DOHH2 (cell line): Measurements from ENCODE around the gene ICE2.

Experiments used
- H3F3A ChIP-seq: fragments of 200-600 bp; sonication (generic), shearing (Covaris generic); 2 replicates; pipeline ENCODE4 v1.6.0; 2016; ENCODE audit warnings: antibody characterized with exemption, mild to moderate bottlenecking; ENCODE audit not compliant: control insufficient read depth, insufficient read depth
- H3K27ac ChIP-seq: fragments of 200-600 bp; sonication (generic); 2 replicates; pipeline ENCODE4 v1.5.1; 2014; ENCODE audit warnings: low read depth, mild to moderate bottlenecking, low read length, moderate library complexity
- H3K27me3 ChIP-seq: fragments of 200-600 bp; sonication (generic); 2 replicates; pipeline ENCODE4 v1.6.1; 2014; ENCODE audit warnings: mild to moderate bottlenecking, low read length, mixed read lengths; ENCODE audit not compliant: control insufficient read depth
- H3K36me3 ChIP-seq: fragments of 200-600 bp; sonication (generic); 2 replicates; pipeline ENCODE4 v1.6.1; 2014; ENCODE audit warnings: mild to moderate bottlenecking, low read length, moderate library complexity, mixed read lengths; ENCODE audit not compliant: control insufficient read depth
- H3K4me1 ChIP-seq: fragments of 200-600 bp; sonication (generic); 2 replicates; pipeline ENCODE4 v1.6.1; 2014; ENCODE audit warnings: mild to moderate bottlenecking, low read length, mixed read lengths; ENCODE audit not compliant: control insufficient read depth
- H3K4me2 ChIP-seq: fragments of 200-600 bp; sonication (generic); 2 replicates; pipeline ENCODE4 v1.6.0; 2014; ENCODE audit warnings: mild to moderate bottlenecking, low read length, moderate library complexity
- H3K4me3 ChIP-seq: fragments of 200-600 bp; sonication (generic); 2 replicates; pipeline ENCODE4 v1.5.1; 2014; ENCODE audit warnings: mild to moderate bottlenecking, low read length, mixed read lengths
- H3K79me2 ChIP-seq: fragments of 200-600 bp; sonication (generic); 2 replicates; pipeline ENCODE4 v1.6.1; 2014; ENCODE audit warnings: mild to moderate bottlenecking, low read length, mixed read lengths; ENCODE audit not compliant: control insufficient read depth
- H3K9me2 ChIP-seq: fragments of 200-600 bp; sonication (generic); replicated peaks from 2 replicates; pipeline ENCODE4 v1.6.1; 2014; ENCODE audit warnings: mild to moderate bottlenecking, low read length, mixed read lengths; ENCODE audit not compliant: control insufficient read depth
- H3K9me3 ChIP-seq: fragments of 200-600 bp; sonication (generic); 2 replicates; pipeline ENCODE4 v1.6.1; 2014; ENCODE audit warnings: antibody characterized with exemption, low read length, mixed read lengths; ENCODE audit not compliant: control insufficient read depth, insufficient read depth
- H4K20me1 ChIP-seq: fragments of 200-600 bp; sonication (generic); 2 replicates; pipeline ENCODE4 v1.6.0; 2014; ENCODE audit warnings: low read depth, mild to moderate bottlenecking, antibody characterized with exemption, low read length, moderate library complexity; ENCODE audit not compliant: control insufficient read depth, insufficient read depth
- EZH2phosphoT487 ChIP-seq: fragments of 200-600 bp; sonication (generic); IDR thresholded peaks from 2 replicates; pipeline ENCODE4 v1.6.1; 2017; ENCODE audit warnings: borderline replicate concordance, mild to moderate bottlenecking, antibody characterized with exemption, low read length, moderate library complexity, mixed read lengths
- TF ChIP-seq, protein P1 (sequence below): fragments of 200-600 bp; sonication (generic); IDR thresholded peaks from one replicate; pipeline ENCODE4 v1.5.1; 2014; ENCODE audit warnings: antibody characterized with exemption, mild to moderate bottlenecking, low read depth, low read length; ENCODE audit not compliant: poor library complexity, severe bottlenecking

ICE2 gene

DNA sequence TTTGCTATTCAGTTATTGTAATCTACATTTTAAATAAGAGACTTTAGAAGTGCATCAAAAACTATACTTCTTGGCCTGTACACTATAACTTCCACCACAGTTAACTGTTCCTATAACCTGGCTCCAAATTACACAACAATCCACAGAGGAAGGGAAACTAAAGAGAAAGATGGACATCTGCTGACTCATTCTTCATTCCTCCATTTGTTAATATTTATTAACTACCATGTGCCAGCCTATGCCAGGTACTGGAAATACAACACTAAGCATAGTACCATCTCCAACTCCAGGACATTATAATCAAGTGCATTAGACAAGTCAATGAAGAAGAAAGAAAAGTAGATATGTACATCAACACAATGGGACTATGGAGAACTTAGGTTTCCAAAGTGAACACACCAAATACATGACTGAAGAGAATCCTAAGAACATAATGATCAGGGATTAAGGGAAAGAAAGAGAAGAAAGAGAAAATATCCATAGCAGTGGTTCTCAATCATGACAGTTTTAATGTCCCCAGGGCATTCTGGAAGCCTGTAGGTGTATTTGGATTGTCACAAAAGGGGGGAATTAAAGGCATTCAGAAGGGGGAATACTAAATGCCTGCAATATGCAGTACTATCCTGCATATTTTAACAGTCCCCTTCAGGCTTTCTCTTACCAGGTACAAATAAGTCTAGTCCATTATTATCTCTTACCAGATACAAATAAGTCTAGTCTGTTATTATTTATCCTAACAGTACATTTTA lies 8.9 kb downstream of the ICE2 start:
- peaks cover 75% of the 10 kb centered on the region for H3K36me3 ChIP-seq
- no peaks in the 10 kb centered on the region for H3K9me3 ChIP-seq
- H3K4me3 ChIP-seq, result no peak overlapping the region
- H3K9me2 ChIP-seq, result no peaks in the 10 kb centered on the region
- H3K27ac ChIP-seq, result no peak overlapping the region
- no peaks in the 10 kb centered on the region for H3F3A ChIP-seq
- H3K4me1 ChIP-seq, result no peaks in the 10 kb centered on the region
- H4K20me1 ChIP-seq, result no peaks in the 10 kb centered on the region
- no peak overlapping the region for H3K4me2 ChIP-seq
- no peaks in the 10 kb centered on the region for H3K27me3 ChIP-seq
- no peak for TF ChIP-seq EZH2phosphoT487
- TF ChIP-seq, protein P1, sequence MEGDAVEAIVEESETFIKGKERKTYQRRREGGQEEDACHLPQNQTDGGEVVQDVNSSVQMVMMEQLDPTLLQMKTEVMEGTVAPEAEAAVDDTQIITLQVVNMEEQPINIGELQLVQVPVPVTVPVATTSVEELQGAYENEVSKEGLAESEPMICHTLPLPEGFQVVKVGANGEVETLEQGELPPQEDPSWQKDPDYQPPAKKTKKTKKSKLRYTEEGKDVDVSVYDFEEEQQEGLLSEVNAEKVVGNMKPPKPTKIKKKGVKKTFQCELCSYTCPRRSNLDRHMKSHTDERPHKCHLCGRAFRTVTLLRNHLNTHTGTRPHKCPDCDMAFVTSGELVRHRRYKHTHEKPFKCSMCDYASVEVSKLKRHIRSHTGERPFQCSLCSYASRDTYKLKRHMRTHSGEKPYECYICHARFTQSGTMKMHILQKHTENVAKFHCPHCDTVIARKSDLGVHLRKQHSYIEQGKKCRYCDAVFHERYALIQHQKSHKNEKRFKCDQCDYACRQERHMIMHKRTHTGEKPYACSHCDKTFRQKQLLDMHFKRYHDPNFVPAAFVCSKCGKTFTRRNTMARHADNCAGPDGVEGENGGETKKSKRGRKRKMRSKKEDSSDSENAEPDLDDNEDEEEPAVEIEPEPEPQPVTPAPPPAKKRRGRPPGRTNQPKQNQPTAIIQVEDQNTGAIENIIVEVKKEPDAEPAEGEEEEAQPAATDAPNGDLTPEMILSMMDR, result no peak
- H3K79me2 ChIP-seq, result peaks cover 41% of the 10 kb centered on the region

DNA sequence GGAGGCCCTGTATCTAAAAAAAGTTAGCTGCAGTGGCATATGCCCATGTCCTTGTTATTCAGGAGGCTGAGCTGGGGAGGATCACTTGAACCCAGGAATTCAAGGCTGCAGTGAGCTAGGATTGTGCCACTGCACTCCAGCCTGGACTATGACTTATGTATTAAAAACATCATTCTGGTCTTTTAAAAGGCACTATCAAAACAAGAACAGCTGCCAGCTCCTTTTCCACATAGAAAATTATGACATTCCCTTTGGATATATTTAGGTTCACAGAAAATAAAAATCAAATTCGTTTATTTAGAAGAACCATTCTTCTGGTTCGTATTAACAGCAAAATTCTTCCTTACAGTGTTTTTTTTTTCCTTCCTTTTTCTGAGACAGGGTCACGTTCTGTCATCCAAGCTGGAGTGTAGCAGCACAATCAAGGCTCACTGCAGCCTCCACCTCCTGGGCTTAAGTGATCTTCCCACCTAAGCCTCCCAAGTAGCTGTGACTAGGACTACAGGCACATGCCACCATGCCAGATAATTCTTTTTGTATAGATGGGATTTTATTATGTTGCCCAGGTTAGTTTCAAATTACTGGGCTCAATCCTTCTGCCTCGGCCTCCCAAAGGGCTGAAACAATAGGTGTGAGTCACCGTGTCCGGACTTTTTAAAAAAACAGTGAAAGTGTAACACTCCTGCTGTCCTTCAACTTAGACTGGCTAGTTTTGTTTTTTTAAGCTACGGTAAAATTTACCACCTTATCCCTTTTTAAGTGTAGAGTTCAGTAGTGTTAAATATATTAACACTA lies 13.9 kb downstream of the ICE2 start:
- TF ChIP-seq, protein P1, result no peak
- no peak for TF ChIP-seq EZH2phosphoT487
- Histone ChIP-seq H3K79me2 (peaks cover 8% of the 10 kb centered on the region), H3K9me3 (no peaks in the 10 kb centered on the region), H3K4me2 (no peak overlapping the region), H3K27ac (no peak overlapping the region), H3K4me1 (no peaks in the 10 kb centered on the region), H3K27me3 (no peaks in the 10 kb centered on the region), H3K36me3 (peaks cover 72% of the 10 kb centered on the region), H4K20me1 (no peaks in the 10 kb centered on the region), H3F3A (no peaks in the 10 kb centered on the region), H3K4me3 (no peak overlapping the region), H3K9me2 (no peaks in the 10 kb centered on the region)

DNA sequence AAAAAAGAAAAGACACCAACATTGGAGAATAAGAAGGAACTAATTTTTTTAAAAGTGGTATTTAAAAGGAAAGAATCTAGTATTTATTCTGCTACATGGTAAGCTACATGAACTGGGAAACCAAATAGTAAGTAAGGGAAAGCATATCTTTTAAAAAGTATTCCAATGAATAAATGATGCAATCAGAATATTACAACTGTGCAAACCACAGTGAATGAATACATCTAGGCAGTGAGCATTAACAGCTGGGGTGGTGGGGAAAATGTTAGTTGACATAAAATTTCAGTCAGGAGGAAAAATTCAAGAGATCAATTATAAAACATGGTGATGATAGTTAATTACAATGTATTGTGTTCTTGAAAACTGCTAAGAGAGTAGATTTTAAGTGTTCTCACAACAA lies 16.9 kb downstream of the ICE2 start:
- H3K36me3 ChIP-seq, result peaks cover 70% of the 10 kb centered on the region
- H3K9me2 ChIP-seq, result no peaks in the 10 kb centered on the region
- no peaks in the 10 kb centered on the region for H3K27me3 ChIP-seq
- no peak overlapping the region for H3K27ac ChIP-seq
- H4K20me1 ChIP-seq, result no peaks in the 10 kb centered on the region
- H3K4me3 ChIP-seq, result no peak overlapping the region
- H3K79me2 ChIP-seq, result no peaks in the 10 kb centered on the region
- no peaks in the 10 kb centered on the region for H3K4me1 ChIP-seq
- H3K4me2 ChIP-seq, result no peak overlapping the region
- H3F3A ChIP-seq, result 0 out of 2 replicates have a peak, but pooled peaks cover 3% of the 10 kb centered on the region
- H3K9me3 ChIP-seq, result no peaks in the 10 kb centered on the region
- TF ChIP-seq, protein P1, result no peak
- no peak for TF ChIP-seq EZH2phosphoT487
